Colonic mucosa (tissue), 4 donors: Measurements from ENCODE around the gene COL6A3. TPM values are rescaled to one million over a fixed set of nuclear protein-coding genes. Genes with fewer than 3 reads are reported as not detected.

ENCODE experiments used
- DNase-seq: peaks from one replicate; pipeline ENCODE4 v3.0.0-alpha.2; 2020
- H3K27ac ChIP-seq: fragments of 200-600 bp; one replicate; pipeline ENCODE4 v1.8.0; 2021
- H3K27me3 ChIP-seq: fragments of 200-600 bp; one replicate; pipeline ENCODE4 v1.8.0; 2021
- H3K36me3 ChIP-seq: fragments of 200-600 bp; one replicate; pipeline ENCODE4 v1.8.0; 2021
- H3K4me1 ChIP-seq: fragments of 200-600 bp; one replicate; pipeline ENCODE4 v1.8.0; 2021; ENCODE audit warnings: mild to moderate bottlenecking
- H3K4me3 ChIP-seq: fragments of 200-600 bp; one replicate; pipeline ENCODE4 v1.8.0; 2021
- H3K9ac ChIP-seq, 2 donors: one replicate each; pipeline ENCODE4 v1.7.0; 2013; ENCODE audit warnings: control low read depth in 2 of 2, low read depth in 2 of 2, low read length in 2 of 2
- H3K9me3 ChIP-seq: fragments of 200-600 bp; one replicate; pipeline ENCODE4 v1.8.0; 2021
- CTCF ChIP-seq: fragments of 200-600 bp; IDR thresholded peaks from one replicate; pipeline ENCODE4 v1.8.0; 2022; ENCODE audit warnings: antibody characterized with exemption, mild to moderate bottlenecking
- intact Hi-C: fragments of 100-400 bp; cut with DNase I; formaldehyde crosslinking; loops from one replicate; pipeline ENCODE4 v1.14.1; 2022
- total RNA-seq, 2 donors: library from RNA; stranded (reverse); fragmentation: NEBNext Ultra II Directional in 1 of 2; extraction: Animal tissue kit (Norgen Biotek cat#: 25700) in 1 of 2; gene quantifications; one replicate each; pipeline ENCODE4 v1.2.1, GENCODE V29; 2021
- donor health status: healthy.
- donor health status: DM: no; HTN: no; CAD: no.
- donor health status: DM: no; HTN: no; CAD: no.

The COL6A3 gene
- total RNA-seq, 2 donors from 2014 or later: 28.4 to 80.9 TPM

- H3K9ac ChIP-seq: no peak overlapping the region
- H3K36me3 ChIP-seq: no peaks in the 10 kb centered on the region
- H3K27me3 ChIP-seq: no peaks in the 10 kb centered on the region
- H3K9me3 ChIP-seq: no peaks in the 10 kb centered on the region
- DNase-seq: no peak
- no peaks in the 10 kb centered on the region for H3K4me1 ChIP-seq
- H3K4me3 ChIP-seq: no peak overlapping the region
- intact Hi-C loops: no loop called here
- H3K27ac ChIP-seq: no peak overlapping the region
- no peak for TF ChIP-seq CTCF
Observed at GRCh38 chr2:237353215-237353614, 60.7 kb downstream of the COL6A3 start.

GRCh38 chr2:237352279-237352845 is 61.6 kb downstream of the COL6A3 start:
- TF ChIP-seq CTCF: no peak
- H3K27ac ChIP-seq: no peak overlapping the region
- H3K4me1 ChIP-seq: no peaks in the 10 kb centered on the region

GRCh38 chr2:237351796-237352195 is 62.2 kb downstream of the COL6A3 start:
- Histone ChIP-seq H3K9ac (no peak overlapping the region), H3K27me3 (no peaks in the 10 kb centered on the region), H3K27ac (no peak overlapping the region), H3K4me3 (no peak overlapping the region), H3K36me3 (no peaks in the 10 kb centered on the region), H3K9me3 (no peaks in the 10 kb centered on the region), H3K4me1 (no peaks in the 10 kb centered on the region)
- DNase-seq: no peak
- intact Hi-C loops: no loop called here
- no peak for TF ChIP-seq CTCF

More at GRCh38 chr2:237352279-237352845, 61.6 kb downstream of the COL6A3 start:
- intact Hi-C loops: no loop called here
- Histone ChIP-seq H3K36me3 (no peaks in the 10 kb centered on the region), H3K27me3 (no peaks in the 10 kb centered on the region), H3K9me3 (no peaks in the 10 kb centered on the region), H3K9ac (no peak overlapping the region), H3K4me3 (no peak overlapping the region)
- DNase-seq: no peak

GRCh38 chr2:237351046-237351445 is 62.9 kb downstream of the COL6A3 start:
- no peaks in the 10 kb centered on the region for H3K4me1 ChIP-seq
- H3K27me3 ChIP-seq: no peaks in the 10 kb centered on the region
- no peak for DNase-seq
- no peak for TF ChIP-seq CTCF
- intact Hi-C loops: no loop called here
- no peak overlapping the region for H3K27ac ChIP-seq
- no peak overlapping the region for H3K9ac ChIP-seq
- no peaks in the 10 kb centered on the region for H3K9me3 ChIP-seq
- H3K4me3 ChIP-seq: no peak overlapping the region
- H3K36me3 ChIP-seq: no peaks in the 10 kb centered on the region

- no peak for DNase-seq
- intact Hi-C loops: no loop called here
- TF ChIP-seq CTCF: no peak
- Histone ChIP-seq H3K4me3 (no peak overlapping the region), H3K4me1 (no peaks in the 10 kb centered on the region), H3K9me3 (no peaks in the 10 kb centered on the region), H3K9ac (no peak overlapping the region), H3K27me3 (no peaks in the 10 kb centered on the region), H3K27ac (no peak overlapping the region), H3K36me3 (no peaks in the 10 kb centered on the region)
Observed at GRCh38 chr2:237350597-237350996, 63.4 kb downstream of the COL6A3 start.
